Right kidney (tissue), 1 donor: Measurements from ENCODE around the gene DIDO1.

Source experiments
- DNase-seq: peaks from one replicate; pipeline ENCODE4 v3.0.0-alpha.2; 2016

Gene DIDO1

GRCh38 chr20:62893700-62894099 lies 32.6 kb downstream of the DIDO1 start:
- no peak for DNase-seq

DNA sequence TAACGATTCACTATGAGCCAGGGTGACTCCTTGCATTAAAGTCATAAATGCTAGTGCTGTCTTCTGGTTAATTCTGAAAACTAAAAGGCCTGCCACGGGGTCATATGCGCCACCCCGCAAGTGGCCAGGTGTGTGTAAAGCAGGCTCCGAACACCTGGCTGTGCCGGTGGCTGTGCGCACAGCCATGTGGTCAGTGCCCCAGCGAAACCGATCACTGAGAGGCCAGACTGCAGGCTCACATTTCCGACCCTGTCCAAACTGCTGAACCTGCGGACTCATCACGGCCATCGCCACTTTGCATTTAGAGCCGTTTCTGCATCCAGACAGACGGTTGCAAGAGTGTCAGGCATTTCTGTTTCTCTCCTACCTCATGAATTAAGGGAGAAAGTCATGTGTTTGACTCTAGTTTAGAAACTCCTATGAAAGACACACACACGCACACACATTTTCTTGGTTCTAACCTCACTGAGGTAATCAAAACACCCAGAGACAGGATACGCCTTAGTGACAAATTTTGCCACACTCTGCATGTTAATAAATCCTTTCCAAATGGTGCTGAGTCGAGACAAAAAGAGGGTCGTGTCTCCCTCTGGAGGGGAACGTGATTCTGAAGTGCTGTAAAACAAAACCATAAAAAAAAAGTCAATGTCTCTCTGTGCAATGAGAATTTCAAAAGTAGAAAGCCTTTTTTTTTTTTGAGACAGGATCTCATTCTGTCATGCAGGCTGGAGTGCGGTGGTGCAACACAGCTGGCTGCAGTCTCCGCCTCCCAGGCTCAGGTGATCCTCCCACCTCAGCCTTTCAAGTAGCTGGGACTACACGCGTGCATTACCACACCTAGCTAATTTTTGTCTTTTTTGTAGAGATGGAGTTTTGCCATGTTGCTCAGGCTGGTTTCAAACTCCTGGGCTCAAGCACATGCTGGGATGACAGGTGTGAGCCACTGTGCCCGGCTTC lies 33.7 kb downstream of the DIDO1 start:
- no peak for DNase-seq

GRCh38 chr20:62891111-62891510 lies 35.2 kb downstream of the DIDO1 start:
- no peak for DNase-seq

DNA sequence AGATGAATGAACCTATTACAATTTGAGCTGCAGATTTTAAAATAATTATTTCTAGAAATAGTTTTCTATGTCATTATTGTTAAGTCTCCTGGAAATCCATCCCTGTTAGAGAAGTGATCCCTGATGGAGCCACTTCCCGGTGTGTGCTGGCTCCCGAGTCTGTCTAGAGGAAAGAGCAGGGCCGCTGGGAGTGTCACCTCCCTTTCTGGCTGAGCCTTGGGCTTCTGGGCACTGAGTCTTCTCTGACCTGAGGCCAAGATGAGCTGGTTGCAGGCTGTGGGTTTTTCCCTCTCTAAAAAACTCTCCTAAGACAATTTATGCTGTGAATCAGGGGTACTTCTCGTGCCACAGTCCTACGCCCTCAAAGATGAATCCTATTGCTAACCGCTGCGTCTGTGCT lies 35.9 kb downstream of the DIDO1 start:
- DNase-seq: no peak

- no peak for DNase-seq
These were observed 36.4 kb downstream of the DIDO1 start for GRCh38 chr20:62889871-62890270.

DNA sequence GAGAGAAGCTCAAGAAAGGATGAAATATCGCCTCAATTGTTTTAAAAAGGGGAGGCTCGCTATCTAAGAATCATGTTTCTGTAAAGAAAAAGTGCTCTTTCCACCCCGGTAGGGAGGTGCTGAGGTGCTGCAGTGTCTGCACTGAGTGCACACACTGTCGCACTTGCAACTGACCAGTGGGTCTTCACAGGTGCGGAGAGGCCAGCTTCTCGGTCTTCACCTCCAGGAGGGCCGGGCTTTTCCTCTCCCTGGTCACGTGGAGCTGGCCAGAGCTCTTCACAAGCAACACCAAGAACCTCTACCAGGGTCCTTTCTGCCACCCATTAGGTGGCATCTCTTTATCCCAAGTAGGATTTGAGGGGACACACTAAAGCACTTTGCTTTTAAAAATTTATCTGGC lies 36.9 kb downstream of the DIDO1 start:
- no peak for DNase-seq

DNA sequence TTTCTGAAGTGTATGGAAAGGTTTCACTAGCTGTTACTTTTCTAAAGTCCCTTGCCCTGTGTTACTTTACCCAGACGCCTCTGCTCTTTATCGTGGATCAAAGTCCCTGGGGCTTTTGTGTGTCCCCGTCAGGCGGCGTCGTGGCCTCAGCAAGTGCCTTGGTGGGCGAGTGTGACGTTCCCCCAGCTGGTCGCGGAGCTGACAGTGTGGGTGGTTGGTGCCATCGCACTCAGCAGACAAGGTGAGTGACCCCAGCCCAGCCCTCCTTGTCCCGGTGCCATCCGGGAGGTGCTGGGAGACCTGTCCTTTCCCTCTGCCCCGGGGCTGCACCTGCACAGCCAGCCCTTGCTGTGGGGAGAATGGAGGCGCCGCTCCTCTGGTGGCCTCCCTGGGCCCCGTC lies 37.4 kb downstream of the DIDO1 start:
- no peak for DNase-seq

GRCh38 chr20:62888406-62888805 lies 37.9 kb downstream of the DIDO1 start:
- no peak for DNase-seq

- DNase-seq: no peak
These were observed 38.5 kb downstream of the DIDO1 start for GRCh38 chr20:62887860-62888239.

GRCh38 chr20:62887152-62887859 lies 39.0 kb downstream of the DIDO1 start:
- no peak for DNase-seq

DNA sequence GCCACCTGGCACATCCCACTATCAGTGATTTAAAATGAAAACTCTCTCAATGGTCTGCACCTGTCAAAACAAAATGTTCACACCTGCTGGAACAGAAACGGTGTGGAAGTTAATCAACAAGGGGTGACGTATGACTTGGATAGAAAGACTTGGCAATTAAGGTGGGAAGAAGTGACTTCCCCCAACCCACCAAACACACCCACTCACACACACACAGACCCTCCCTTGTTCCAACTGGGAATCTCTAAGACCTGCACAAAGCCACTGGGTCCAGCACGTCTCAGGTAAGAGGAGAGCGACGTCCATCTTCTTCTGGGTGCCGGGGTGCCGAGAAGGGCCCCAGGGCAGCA lies 39.6 kb downstream of the DIDO1 start:
- DNase-seq: no peak

DNA sequence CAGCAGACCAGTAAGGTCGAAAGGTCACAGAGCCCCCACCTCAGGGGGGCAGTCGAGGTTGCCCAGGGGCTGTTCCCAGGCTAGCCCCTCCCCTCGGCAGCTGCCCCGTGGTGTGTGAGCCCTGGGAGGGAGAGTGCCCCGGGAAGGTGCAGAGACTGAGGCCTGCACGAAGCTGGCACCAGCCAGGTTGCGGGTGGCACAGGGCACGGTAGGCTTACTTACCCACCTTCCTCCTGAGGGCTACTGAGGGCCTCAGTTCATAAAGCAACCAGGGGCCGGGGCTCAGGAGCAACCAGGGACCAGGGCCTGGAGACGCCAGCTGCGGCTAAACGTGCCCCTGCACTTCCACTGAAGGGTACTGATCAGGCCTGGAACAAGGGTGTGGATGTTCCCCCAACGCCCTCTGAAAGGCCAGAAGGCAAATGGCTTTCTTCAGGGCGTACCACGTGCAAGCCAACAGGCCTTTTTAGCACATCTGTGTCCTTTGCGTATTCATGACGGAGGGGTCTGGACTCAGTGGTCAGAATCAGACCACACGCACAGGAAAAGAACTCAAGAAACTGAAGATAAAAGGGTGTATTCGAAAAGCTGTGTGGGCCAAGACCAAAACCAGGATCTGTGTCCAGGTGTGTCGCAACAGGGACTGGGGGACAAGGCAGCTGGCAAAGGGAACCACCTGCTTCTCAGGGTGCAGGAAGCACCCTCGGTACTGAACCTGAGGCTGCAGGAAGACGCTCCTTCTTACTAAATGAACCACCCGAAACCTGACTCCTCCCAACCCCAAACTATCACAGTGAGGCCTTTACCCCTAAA lies 40.2 kb downstream of the DIDO1 start:
- no peak for DNase-seq

- DNase-seq: no peak
These were observed 41.0 kb downstream of the DIDO1 start for GRCh38 chr20:62885046-62885895.

GRCh38 chr20:62884556-62884955 lies 41.7 kb downstream of the DIDO1 start:
- DNase-seq: no peak

DNA sequence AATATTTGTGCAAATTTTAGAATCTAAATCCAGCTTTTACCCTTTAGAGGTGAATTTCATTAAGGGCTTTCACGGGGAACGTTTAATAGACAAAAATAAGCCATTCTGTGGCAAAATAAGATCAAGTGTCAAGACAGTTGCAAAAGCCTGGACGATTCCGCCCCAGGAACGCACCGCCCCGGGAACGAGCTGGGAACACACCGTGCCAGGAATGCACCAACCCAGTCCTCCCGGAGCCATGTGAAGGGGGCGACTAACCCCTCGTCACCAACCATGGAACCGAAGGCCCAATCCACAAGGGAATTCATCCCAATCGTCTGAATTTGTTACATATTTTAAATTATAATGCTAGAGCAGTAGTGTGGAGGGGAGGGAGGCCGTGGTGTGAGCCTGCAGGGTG lies 43.9 kb downstream of the DIDO1 start:
- DNase-seq: no peak

- DNase-seq: no peak
These were observed 44.5 kb downstream of the DIDO1 start for GRCh38 chr20:62881662-62882395.

GRCh38 chr20:62880935-62881661 lies 45.2 kb downstream of the DIDO1 start:
- no peak for DNase-seq

DNA sequence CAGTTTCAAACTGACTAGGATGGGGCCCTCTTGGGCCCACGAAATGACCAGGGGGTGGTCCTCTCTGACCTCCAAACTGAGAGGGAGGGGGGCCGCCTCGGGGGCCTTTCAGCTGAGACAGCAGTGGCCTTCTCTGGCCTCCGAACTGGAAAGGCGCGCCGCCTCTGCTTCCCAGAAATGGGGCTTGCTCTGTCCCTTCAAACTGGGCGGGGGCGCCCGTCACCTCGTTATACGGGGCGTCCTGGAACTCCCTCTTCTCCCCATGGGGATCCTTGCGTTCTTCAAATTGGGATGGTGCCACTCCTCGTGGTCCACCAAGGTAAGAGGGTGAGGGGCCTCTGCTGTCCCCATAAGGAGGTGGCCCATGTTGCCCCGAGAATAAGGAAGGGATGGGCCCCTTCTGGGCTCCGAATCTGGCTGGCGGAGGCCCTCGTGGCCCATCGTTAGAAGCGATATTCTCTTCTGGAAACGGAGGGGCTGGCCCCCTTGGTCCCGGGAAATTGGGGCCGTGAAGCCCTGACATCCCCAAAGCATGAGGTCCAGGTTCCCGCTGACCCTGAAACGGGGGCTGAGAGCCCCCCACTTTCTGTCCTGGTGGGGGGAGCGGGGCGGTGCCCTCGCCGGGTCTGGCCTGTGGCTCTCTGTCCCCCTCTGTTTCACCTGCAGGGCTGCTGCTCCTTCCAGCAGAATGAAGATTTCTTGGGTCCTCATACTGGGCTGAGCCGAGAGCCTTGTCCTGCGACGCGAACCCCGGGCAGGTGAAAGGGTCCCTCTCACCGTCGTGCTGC lies 46.0 kb downstream of the DIDO1 start:
- DNase-seq: no peak

DNA sequence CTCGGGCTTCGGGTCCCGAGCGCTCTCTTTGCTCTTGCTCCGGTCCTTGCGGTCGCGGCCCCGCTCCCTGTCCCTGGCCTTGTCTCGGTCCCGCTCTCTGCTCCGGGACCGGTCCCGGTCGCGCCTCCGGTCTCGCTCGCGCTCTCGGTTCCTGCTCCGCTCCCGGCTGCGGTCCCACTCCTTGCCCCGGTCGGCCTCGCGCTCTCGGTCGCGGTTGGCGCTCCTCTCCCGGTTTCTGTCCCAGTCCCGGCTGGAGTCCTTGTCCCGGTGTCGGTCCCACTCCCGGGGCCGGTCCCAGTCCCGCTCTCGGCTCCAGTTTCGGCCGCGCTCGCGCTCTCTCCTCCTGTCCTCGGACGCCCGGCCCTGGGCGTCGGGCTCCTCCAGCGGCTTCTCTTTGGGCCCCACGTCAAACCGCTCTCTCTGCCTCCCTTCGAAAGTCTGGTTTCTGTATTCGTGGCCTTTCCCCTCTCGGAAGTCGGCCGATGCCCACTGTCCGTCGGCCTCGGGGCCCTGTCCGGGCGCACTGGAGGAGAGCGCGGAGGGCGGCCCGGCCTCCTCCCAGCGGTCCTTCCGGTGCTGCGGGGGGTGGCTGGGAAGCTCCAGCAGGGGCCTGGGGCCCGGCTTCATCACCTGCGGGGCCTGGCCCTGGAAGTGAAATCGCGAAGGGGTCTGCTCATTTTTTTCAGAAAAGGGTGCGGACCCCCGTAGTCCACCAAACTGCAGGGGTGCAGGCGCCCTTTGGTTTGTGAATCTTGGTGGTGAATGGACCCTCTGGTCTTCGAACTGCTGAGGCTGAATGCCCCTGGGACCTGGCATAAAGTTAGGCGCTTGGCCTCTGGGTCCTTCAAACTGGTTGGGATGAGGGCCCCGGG lies 46.8 kb downstream of the DIDO1 start:
- peak; percentile 65 for DNase-seq
